HTERT RPE-1 (cell line): ENCODE measurements around the gene AUP1.

Experiments
- in situ Hi-C: fragments of 300-500 bp; cut with MboI; formaldehyde crosslinking; loops from 4 replicates; pipeline ENCODE4 v1.14.3; 2020; ENCODE audit warnings: low sequenced_read_pairs

Gene AUP1

DNA sequence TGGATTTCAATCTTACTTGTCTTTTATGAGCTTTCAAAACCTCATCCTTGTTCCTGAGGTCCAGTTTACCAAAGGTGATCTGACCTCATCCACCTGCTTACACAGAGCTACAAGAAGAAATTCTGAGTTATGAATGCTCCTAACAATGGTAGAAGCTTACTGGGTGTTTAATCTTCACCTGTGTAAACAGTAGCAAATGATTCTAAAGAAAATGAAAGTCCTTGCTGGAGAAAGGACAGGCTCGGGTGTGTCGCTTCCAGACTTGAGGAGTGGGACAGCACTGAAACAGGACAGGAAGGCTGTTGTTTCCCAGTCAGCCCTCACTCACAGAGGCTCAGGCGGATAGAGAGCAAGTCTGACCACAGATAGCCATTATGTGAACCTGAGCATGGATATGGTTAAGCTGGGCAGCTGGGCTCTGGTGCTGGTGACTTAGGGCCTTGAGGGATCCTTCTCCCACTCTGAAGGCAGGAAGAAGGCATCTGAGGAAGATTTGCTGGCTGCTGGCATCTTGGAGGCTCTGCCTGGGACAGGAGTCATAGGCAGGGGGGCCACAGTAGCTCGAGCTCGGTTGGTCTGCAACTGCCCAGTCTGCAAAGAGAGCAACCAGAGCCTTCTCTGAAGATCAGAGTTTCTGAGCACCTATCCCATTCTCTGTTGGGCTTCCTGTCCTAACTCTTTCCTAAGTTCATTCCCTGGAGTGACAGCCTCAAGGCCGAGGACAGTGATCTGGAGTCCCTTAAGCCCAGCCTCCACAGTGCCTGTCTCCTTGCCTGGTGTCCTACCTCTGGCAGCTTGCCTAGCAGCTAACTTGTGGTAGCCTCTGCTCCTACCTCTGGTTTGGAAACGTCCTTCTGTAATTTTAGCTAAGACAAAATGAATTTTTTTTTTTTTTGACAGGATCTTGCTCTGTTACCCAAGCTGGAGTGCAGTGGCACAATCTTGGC is 29.1 kb upstream of the AUP1 start:
- in situ Hi-C loops, result no loop called here

DNA sequence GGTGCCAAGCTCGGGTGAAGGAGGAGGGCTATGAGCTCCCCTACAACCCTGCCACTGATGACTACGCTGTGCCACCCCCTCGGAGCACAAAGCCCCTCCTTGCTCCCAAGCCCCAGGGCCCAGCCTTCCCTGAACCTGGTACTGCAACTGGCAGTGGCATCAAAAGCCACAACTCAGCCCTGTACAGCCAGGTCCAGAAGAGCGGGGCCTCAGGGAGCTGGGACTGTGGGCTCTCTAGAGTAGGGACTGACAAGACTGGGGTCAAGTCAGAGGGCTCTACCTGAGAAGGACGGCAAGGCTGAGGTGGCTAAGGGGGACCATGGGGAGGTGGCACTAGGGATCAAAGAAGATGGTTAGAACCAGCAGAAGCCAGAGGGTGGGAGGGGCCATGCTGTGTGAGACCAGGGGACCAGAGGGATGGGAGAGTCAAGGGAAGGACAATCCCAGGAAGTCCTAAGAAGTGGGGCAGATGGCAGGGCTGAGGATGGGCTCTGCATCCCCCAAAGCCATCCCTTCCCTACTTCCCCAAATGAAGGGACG is 27.4 kb upstream of the AUP1 start:
- in situ Hi-C loops, result no loop called here

DNA sequence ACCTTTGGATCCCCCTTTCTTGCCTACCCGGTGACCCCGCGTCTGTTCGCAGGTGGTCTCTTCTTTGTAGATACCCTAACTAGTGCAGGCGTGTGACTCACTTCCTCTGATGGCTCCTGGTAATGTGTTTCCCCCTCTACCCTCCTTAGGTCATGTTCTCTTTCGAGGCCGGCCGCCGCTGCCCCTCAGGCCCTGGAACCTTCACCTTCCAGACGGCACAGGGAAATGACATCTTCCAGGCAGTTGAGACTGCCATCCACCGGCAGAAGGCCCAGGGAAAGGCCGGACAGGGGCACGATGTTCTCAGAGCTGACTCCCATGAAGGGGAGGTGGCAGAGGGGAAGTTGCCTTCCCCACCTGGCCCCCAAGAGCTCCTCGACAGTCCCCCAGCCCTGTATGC is 26.7 kb upstream of the AUP1 start:
- in situ Hi-C loops, result no loop called here

DNA sequence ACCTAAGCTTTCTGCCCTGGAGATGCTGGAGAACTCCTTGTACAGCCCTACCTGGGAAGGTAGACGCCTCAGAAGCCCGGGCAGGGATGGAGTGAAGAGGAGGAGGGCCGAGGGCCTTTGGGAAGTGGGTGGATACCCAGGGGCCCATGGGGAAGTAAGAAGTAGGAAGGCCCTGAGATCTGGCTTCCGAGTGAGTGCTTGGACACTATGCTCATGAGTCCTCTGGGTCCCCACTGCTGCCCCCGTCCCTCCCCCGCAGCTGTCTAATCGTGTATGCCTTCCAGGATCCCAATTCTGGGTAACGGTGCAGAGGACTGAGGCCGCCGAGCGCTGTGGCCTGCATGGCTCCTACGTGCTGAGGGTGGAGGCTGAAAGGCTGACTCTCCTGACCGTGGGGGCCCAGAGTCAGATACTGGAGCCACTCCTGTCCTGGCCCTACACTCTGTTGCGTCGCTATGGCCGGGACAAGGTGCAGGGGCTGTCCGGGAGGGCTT is 26.2 kb upstream of the AUP1 start:
- in situ Hi-C loops, result no loop called here

DNA sequence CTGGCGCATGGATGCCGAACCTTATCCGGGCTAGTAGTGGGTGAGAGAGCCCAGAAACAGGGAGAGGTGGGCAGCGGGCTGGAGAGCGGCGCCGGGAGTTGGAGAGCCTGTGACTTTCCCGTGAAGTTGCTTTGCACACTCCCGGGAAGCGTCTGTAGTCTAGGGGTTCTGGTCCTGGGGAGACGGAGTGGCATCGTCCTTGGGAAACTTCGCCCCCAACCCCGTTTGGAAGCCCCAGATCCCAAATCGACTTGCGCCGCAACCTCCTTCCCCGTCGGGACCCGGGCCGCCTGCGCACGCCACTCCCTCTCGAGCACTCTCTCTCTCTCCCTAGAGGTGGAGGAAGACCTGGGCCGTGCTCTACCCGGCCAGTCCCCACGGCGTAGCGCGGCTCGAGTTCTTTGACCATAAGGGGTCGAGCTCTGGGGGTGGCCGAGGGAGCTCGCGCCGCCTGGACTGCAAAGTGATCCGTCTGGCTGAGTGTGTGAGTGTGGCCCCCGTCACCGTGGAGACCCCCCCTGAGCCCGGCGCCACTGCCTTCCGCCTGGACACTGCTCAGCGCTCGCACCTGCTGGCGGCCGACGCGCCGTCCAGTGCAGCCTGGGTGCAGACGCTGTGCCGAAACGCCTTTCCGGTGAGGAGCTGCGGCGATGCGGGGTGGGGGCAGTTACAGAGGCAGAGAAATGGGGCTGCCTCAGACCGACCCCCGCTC is 25.5 kb upstream of the AUP1 start:
- in situ Hi-C loops, result no loop called here

DNA sequence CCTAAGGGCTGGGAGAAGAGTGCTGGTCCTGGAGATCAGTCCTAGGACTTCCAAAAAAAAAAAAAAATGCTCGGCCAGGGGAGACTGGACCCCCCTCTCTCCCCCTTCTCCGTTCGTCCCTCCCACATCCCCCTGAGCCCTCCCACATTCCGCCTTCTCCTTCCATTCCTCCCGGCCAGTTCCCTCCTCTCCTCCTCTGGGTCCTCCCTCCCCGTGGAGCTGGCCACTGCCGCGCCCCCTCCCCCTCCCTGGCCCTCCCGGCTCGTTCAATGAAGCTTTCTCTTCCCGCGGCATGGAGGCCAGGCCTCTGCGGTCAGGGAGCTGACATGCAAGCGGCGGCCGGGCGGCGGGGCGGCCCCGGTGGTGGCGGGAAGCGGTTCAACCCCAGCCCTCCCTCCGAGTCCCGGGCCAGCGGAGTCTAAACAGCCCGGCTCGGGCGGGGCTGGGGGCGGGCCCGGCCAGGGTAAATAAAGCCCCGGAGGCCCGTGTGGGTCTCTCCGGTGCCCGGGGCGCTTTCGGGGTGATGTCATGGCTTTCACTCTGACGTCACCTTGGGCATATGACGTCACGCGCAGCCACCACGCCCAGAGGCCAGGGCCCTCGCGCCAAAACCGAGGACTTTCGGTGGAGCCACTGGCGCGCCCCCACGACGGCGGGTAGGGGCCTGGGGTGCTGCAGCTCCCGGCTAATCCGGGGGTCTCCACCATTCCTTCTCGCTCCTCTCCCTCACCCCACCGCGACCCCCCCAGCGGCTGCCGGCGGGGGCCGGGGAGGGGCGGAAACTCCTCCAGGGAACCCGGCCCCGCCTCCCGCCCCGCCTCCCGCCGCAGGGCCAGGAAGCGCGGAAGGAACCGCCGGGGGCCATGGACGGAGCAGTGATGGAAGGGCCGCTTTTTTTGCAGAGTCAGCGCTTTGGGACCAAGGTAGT is 24.6 kb upstream of the AUP1 start, which contains the start of the genes DOK1 and LOXL3:
DOK1 (plus strand) TSS at position 829 of the 928 bp plus-strand sequence; CDS start at position 864, 35 bp downstream.
LOXL3 (minus strand) TSS at position 51 of the 928 bp plus-strand sequence. CDS start 1,308 bp downstream, outside the sequence.
- in situ Hi-C loops, result no loop called here

DNA sequence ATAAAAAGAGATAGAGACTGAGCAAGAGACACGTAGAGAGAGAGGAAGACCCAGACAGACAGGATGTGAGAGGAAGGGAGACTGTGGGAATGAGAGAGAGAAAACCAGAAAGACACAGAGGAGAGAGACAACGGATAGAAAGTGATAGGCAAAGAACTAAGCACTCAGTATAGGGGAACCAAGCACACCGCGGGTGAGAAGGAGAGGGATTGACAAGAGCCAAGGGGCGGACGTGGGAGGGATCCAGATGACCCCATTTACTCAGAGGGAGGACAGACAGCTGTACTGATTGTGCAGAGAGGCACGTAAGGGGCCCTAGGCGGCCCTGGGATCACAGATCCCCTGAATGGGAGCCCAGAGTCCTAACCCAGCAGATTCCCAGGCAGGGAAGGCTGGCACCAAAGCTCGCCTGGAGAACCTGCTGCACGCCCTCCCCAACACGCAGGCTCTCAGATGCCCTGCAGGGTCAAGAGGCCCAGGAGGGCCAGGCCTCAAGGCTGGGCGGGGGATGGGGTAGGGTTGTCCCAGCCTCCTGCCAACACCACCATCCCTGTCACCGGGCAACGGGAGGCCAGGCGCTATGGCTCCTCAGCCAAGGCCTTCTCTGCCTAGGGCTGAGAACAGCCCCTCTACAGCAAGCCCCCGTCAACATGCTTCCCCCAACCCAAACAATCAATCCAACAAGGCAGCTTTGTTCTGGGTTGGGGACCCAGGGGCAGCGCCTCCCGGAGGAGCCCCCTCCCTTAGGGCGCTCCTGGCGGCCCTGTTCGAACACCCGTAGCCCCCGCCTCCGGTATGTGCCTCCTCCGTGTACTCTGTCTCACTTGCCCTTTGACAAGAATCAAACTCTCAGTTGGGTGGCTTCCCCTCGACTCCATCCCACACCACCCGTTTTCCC is 23.7 kb upstream of the AUP1 start:
- in situ Hi-C loops, result no loop called here

DNA sequence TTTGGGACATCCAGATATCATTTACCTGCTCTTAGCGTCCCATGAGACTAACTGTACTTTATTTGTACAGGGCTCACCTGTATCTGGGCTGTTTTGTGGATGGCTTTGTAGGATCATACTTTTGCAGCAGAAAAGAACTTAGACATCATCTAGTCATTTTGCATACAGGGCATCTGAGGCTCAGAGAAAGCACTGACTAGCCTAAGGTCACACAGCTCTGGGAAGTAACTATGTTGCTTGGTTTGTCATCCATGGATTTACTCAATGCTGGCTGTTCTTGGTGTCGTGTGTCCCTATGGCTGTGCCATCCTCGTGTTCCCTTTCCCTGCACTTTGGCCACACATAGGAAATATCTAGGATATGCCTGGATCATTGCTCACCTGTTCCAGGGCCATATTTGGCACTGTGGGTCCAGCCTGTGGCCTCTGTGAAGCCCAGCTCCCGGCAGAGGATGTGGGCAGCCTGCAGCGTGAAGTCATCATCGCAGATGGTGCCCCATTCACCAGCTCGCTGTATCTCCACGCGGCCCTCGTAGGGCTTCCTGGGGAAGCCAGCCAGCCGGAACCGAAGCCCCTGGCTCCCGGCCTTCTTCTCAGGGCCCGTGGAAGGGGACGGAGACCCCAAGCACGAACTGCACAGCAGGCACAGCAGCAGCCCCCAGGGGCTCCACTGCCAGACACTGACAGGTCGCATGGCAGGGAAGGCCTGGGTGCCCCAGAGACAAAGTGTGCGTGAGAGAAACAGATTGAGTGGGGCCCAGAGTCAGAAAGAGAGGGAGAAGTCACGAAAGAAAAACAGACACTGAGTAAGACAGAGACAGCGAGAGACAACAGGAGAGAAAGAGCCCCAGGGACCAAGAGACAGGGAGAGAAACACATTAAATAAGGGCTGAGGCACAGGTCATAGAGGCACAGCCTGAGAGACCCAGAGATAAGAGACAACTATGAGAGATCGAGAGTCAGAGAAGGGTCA is 22.7 kb upstream of the AUP1 start:
- in situ Hi-C loops, result no loop called here

DNA sequence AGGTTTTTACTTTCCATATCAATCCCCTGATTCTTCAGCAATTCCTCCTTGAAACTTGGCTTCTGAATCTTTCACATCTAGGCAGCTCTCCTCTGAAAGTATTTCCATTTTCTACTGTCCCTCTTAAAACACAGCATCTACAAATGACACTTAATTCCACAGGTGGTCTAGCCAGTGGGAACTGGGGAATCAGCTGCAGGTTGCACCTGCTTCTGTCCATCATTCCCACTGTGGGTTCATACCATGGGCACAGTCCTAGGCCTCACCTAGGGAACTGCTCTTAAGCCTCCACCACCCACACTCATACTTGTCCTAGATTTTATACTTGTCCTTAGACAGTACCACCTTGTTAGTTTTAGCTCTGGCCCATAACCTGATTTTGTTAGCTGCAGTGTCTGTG is 22.0 kb upstream of the AUP1 start:
- in situ Hi-C loops, result no loop called here

DNA sequence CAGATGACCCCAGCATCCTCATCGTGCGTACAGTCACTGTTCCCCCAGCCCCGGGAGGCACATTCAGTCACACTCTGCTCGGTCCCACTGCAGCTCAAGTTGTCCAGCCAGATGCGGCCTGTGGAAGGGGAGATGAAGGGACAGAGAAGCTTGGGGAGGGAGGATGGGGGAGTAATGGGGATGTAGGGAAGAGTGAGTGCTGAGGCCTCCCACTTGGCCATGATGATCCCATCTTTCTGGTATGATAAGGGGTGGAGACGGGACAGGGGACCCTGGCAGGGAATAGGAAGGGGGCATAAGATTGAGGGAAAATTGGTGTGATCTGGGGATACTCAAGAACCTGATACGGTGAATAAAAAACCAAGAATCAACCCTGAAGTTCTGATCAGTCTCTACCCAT is 20.7 kb upstream of the AUP1 start:
- in situ Hi-C loops, result no loop called here

DNA sequence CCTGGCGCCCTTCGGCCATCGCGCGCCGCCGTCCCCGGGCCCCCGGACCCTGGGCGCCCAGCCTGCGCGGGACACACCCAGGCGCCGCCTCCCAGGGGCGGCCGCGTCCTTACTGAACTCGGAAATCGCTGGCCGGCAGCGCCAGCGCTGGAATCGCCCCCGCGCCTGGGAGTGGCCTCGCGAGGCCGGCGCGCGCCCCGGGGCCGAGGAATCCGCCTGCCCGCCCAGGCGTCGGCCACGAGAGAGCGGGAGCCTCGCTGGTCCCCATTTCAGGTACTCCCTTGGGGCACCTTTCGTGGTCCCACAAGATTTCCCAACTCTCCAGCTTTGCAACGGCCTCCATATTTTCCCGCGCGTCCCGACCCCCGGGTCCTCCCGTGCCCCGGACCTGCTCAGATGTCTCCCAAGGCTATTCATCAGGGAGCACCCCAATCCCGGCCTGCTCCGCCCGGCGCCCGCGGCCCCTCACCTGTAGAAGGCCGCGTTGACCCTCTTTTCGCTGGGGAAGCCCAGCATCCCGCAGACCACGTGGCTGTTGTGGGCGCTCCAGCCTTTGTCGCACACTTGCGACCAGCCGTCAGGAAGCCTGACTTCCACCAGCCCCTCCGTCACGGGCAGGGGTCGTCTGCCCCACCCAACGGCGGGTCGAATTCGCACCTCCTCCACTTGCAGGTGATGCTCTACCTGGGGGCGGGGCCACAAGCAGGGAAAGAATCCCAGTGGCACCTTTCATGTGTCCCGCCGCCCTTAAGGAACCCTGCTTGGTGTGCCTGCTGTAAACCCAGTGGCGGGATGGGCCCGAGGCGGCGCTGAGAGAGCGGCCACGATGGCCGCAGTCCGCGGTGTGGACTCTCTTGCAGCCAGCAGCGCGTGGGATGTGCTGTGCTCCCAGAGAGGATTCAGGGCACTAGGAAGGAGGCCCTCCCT is 19.7 kb upstream of the AUP1 start:
- in situ Hi-C loops, result no loop called here

DNA sequence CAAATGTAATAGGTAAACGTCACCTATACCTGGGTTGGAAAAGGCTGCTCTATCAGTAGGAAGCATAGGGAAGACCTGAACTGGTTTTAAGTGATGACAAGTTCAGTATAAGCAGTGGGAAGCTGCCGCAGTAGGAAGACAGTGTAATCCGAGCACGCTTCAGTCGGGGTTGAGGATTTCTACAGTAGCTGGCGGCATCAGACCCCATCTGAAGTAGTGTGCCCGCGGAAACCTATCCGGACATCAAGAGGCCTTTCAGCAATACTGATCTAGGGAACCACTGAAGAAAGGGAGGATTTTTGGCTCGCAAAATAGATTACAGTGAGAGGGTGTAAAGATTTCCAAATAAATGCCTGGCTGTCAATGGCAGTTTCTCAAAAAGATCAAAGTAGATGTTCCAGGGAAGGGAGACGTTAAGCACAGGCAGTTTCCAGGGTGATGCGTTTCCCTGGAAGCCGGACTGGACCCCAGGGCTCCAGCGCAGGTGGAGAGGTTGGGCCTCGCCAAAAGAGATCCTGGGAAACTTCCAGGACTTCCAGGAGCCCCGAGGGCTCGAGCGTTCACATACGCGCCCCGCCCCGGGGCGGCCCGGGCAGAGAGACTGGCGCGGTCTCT is 18.9 kb upstream of the AUP1 start:
- in situ Hi-C loops, result no loop called here

DNA sequence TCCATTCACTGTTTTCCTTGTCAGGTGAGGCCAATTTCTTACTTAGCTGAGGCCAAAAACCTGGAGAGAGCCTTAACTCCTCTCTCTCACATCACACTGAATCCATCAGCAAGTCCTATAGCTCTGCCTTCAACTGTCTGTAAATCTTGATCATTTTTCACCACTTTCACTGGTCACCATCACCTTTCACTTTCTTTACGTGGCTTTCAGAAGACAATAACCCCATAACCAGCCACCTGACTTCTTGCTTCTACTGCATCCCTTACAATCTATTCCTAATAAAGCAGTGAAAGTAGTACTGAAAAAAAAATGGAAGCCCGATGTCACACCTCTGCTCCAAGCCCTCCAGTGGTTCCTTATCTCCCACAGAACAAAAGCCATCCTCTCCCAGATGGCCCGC is 16.5 kb upstream of the AUP1 start:
- in situ Hi-C loops, result no loop called here

DNA sequence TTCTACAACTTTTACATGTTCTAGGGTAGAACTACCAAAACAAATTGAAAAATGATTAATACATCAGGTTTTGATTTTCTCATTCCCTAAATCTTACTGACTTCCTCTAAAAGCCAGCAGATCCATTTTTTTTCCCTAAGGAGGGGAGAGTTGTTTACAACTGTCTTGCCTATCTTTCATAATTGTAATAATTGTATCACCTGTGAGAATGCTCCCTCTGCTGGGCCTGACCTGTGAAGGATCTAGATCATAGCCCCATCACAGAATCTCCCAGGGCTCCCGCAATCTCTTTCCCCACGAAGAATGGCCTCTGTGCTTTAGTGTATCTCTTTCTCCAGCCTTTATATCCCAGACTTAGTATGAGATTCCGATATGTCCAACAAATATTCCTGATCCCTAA is 15.1 kb upstream of the AUP1 start:
- in situ Hi-C loops, result no loop called here

DNA sequence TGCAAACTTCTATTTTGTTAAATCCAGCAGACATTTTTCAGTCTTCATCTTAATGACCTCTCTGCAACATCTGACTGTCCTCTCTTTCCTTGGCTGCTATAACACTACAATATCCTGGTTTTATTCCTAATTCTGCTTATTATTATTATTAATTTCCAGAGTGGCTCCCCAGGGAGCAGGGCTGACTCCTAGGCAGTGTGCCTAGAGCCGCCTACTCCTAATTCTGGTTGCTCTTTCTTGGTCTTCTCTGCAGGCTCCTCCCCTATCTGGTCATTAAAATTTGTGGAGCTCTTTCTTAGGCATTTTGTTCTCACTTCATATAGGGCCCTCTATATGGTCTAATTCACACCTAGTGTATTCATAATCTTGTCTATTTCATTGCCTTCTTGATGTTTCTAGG is 13.5 kb upstream of the AUP1 start:
- in situ Hi-C loops, result no loop called here

DNA sequence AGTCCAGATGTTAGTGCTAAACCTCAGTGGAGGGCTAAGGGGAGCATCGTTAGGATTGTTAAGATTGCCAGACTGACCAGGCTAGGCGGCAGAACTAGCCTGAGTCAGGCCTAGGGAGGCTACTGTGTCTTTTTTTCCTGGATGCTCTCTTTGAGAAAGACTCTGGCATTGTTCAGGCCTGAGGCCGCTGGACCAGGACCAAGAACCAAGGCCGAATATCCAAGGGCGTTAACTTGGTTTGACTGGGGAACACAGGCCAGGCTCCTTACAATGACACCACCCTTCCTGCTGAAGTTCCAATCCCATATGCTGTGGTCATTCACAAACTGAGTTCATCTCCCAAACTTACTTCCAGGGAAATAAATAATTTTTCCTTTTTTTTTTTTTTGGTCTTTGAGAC is 10.8 kb upstream of the AUP1 start:
- in situ Hi-C loops, result no loop called here

DNA sequence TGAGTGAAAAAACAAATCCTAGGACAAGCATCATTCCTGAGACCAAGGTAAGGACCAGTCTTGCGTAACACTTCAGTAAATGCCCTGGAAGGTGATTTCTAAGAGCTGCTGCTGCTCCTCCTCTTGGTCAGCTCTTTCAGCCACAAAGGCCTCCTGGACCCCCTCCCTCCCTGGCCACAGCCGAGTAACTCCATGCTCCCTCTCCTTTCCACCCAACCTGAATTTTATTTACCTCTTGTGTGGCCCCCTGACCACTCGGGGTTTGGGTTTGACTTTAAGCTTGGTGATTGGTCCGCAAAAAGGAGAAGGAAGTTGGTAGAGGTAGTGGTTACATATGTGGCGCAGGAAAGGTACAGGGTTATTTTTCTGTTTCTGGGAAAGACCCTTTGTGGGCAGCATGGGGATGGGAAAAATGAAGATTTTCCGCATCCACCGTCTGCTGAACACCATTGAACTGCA is 9.4 kb upstream of the AUP1 start:
- in situ Hi-C loops, result no loop called here
